ENCODE results near the gene JMJD1C.

- TF ChIP-seq CTCF (IDR thresholded peaks at IDR 0.05; ENCODE audit: low read length) (no peak), EZH2 (optimal IDR thresholded peaks at IDR 0.05; ENCODE audit: low read depth, low read length) (no peak)
Measured at GRCh38 chr10:63288170-63288569, 177.6 kb downstream of the JMJD1C start.

All from MM.1S (cell line).